HUES48 (cell line): ENCODE data around the gene FFAR1.
"Not testable (repeated sequence)": the region's sequence is repeated elsewhere in the genome, so short reads cannot be mapped to it uniquely, and the experiment has no call there.

ENCODE experiments used
- H3K27ac ChIP-seq: one replicate; pipeline ENCODE4 v1.7.0; 2013; ENCODE audit warnings: low read depth, low read length, inconsistent platforms
- H3K27me3 ChIP-seq: 2 replicates; pipeline ENCODE4 v1.6.1; 2013; ENCODE audit warnings: mild to moderate bottlenecking, low read length; ENCODE audit not compliant: control insufficient read depth, insufficient read depth
- H3K36me3 ChIP-seq: 2 replicates; pipeline ENCODE4 v1.6.1; 2013; ENCODE audit warnings: low read length; ENCODE audit not compliant: control insufficient read depth, insufficient read depth
- H3K4me1 ChIP-seq: 2 replicates; pipeline ENCODE4 v1.6.1; 2013; ENCODE audit warnings: mild to moderate bottlenecking, low read length; ENCODE audit not compliant: control insufficient read depth, insufficient read depth
- H3K4me3 ChIP-seq: 2 replicates; pipeline ENCODE4 v1.5.1; 2013; ENCODE audit warnings: mild to moderate bottlenecking, low read depth, low read length
- H3K9ac ChIP-seq: 2 replicates; pipeline ENCODE4 v1.6.1; 2013; ENCODE audit warnings: mild to moderate bottlenecking, low read depth, low read length, moderate library complexity
- H3K9me3 ChIP-seq: 2 replicates; pipeline ENCODE4 v1.6.1; 2013; ENCODE audit warnings: low read length; ENCODE audit not compliant: control insufficient read depth, insufficient read depth

The FFAR1 gene

DNA sequence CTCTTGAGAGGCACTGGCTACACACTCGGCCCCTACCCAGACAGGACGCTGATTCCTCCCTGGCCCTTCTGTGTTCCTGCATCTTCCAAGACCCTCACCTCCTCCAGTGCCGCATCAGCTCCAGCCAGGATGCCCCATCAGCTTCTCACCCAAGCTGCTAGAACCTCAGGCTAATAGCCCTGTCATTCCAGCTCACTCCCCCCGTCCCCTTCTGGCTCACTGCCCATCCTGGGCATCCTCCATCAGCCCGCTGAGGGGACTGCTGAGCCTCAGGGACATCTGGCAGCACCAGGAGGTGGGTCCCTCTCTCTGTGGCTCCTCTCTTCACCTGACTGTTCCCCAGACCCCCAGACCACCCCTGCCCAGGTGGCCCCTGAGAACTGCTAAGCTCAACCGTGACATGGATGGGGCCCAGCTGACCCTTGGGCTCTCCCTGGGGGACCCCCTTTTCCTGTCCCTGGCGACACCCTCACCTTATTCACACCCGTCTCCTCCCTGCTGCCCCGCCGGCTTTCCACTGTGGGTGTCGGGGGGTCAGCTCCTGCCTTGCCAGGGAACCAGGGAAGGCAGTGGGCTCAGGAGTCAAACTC is 15.4 kb downstream of the FFAR1 start:
- Histone ChIP-seq H3K36me3 (no peaks in the 10 kb centered on the region), H3K4me3 (no peak overlapping the region)

DNA sequence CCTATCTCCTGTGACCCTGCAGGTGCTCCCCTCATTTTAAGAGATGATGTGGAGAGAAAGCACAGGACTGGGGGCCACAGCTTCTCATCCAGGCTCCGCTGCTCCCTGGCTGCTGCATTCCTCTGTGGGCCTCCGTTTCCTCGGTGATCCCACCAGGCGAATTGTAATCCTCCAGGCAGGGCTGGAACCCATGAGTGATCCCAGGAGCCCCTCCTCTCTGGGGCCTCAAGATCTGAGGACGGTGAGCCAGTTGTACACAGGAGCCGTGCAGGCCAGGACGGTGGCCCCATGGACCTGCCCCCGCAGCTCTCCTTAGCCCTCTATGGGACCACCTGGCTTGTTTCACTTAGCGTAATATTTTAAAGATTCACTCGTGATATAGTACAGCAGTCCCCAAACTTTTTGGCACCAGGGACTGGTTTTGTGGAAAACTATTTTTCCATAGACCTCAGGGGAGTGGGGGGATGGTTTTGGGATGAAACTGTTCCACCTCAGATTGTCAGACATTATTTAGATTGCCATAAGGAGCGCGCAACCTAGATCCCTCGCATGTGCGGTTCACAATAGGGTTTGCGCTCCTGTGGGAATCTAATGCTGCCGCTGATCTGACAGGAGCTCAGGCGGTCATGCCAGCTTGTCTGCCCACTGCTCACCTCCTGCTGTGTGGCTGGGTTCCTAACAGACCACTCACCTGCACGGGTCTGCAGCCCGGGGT is 16.2 kb downstream of the FFAR1 start:
- no peaks in the 10 kb centered on the region for H3K36me3 ChIP-seq
- H3K9me3 ChIP-seq = no peaks in the 10 kb centered on the region
- no peak overlapping the region for H3K27ac ChIP-seq
- H3K4me1 ChIP-seq = no peaks in the 10 kb centered on the region
- H3K27me3 ChIP-seq = no peaks in the 10 kb centered on the region
- no peak overlapping the region for H3K4me3 ChIP-seq
- H3K9ac ChIP-seq = no peak overlapping the region

More for the DNA sequence above, 15.4 kb downstream of the FFAR1 start:
- no peak overlapping the region for H3K9ac ChIP-seq
- no peaks in the 10 kb centered on the region for H3K9me3 ChIP-seq
- no peaks in the 10 kb centered on the region for H3K27me3 ChIP-seq
- H3K4me1 ChIP-seq = 0 out of 2 replicates have a peak, but pooled peaks cover 2% of the 10 kb centered on the region
- H3K27ac ChIP-seq = no peak overlapping the region

DNA sequence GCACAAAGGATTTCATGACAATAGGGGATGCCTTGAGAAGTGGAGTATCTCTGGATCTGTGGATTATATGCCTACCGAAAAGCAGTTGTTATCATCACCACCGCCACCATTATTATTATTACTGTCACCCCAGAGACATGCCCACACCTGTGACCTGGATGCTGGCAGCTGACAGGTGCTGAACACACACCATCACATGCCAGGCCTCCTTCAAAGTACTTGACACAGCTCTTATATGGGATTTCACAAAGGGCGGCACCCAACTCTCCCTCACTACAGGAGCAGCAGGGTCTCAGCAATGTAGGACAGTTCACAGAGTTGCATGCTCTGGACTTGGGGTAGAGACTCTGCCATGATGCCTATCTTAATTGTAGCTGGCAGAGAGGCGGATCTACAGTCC is 17.6 kb downstream of the FFAR1 start:
- Histone ChIP-seq H3K27me3 (no peaks in the 10 kb centered on the region), H3K4me3 (no peak overlapping the region), H3K27ac (no peak overlapping the region), H3K36me3 (no peaks in the 10 kb centered on the region), H3K4me1 (no peaks in the 10 kb centered on the region), H3K9ac (no peak overlapping the region), H3K9me3 (no peaks in the 10 kb centered on the region)

DNA sequence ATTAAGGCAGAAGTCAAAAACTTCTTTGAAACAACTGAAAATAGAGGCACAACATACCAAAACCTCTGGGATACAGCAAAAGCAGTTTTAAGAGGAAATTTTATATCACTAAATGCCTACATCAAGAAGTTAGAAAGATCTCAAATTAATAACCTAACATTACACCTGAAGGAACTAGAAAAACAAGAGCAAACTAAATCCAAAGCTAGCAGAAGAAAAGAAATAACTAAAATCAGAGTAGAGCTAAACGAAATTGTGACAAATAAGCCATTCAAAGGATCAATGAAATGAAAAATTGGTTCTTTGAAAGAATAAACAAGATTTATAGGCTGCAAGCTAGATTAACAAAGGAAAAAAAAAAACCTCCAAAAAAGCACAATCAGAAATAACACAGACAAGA is 20.7 kb downstream of the FFAR1 start:
- H3K9ac ChIP-seq = no peak overlapping the region
- H3K9me3 ChIP-seq = no peaks in the 10 kb centered on the region
- H3K27me3 ChIP-seq = no peaks in the 10 kb centered on the region
- H3K4me1 ChIP-seq = no peaks in the 10 kb centered on the region
- no peaks in the 10 kb centered on the region for H3K36me3 ChIP-seq
- no peak overlapping the region for H3K4me3 ChIP-seq
- no peak overlapping the region for H3K27ac ChIP-seq

GRCh38 chr19:35369522-35369921 is 21.8 kb downstream of the FFAR1 start:
- Histone ChIP-seq H3K36me3 (no peaks in the 10 kb centered on the region), H3K27ac (no peak overlapping the region), H3K9me3 (no peaks in the 10 kb centered on the region), H3K4me1 (no peaks in the 10 kb centered on the region), H3K9ac (no peak overlapping the region), H3K4me3 (no peak overlapping the region), H3K27me3 (no peaks in the 10 kb centered on the region)

DNA sequence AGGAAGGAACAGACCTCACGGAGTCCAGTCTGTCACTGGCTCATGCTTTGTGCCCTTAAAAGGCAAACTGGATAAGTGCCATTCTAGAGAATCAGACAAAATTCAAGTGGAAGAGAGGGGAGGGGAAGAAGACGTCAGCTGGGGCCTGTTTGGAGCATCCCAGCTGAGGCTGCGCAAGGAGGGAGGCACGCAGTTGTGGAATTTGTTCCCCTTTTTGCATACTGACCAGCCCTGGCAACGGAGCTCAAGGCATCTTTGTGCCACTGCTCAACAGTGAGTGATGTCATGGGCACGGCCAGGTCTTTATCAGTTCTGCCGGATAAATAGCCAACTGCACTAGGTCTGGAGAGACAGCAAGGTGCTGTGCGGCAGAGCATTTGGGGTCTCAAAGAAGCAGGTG is 23.0 kb downstream of the FFAR1 start, which contains the start of gene GPR42:
TSS of gene GPR42 (plus strand) at position 347 of the 400 bp plus-strand sequence. CDS start 292 bp downstream, outside the sequence.
- H3K36me3 ChIP-seq = no peaks in the 10 kb centered on the region
- H3K27me3 ChIP-seq = no peaks in the 10 kb centered on the region
- no peak within 1 kb of the TSS for H3K9ac ChIP-seq
- H3K4me1 ChIP-seq = no peaks in the 10 kb centered on the region
- H3K9me3 ChIP-seq = no peaks in the 10 kb centered on the region
- no peak within 1 kb of the TSS for H3K4me3 ChIP-seq
- H3K27ac ChIP-seq = no peak within 1 kb of the TSS

DNA sequence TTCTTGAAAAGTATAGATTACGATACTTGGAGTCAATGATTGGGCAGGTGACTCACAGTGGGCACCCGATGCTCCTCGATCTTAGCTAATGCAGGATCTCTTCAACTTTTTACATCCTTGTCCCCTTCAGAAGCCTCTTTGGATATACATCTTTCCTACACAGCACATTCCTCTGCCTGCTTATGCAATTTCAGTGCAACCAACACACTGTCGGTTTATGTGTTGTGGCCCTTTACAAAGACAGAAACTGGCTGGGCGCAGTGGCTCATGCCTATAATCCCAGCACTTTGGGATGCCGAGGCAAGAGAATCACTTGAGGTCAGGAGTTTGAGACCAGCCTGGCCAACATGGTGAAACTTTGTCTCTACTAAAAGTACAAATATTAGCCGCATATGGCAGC is 25.8 kb downstream of the FFAR1 start:
- Histone ChIP-seq H3K27ac (no peak overlapping the region), H3K4me3 (no peak overlapping the region), H3K27me3 (no peaks in the 10 kb centered on the region), H3K36me3 (no peaks in the 10 kb centered on the region), H3K9me3 (no peaks in the 10 kb centered on the region), H3K9ac (no peak overlapping the region), H3K4me1 (no peaks in the 10 kb centered on the region)

GRCh38 chr19:35374031-35374430 is 26.3 kb downstream of the FFAR1 start:
- H3K4me1 ChIP-seq, H3K9me3 ChIP-seq, H3K27me3 ChIP-seq, H3K36me3 ChIP-seq, H3K9ac ChIP-seq, H3K27ac ChIP-seq, H3K4me3 ChIP-seq: not testable (repeated sequence)

- Histone ChIP-seq H3K36me3 (no peaks in the 10 kb centered on the region), H3K4me3 (no peak overlapping the region), H3K27me3 (no peaks in the 10 kb centered on the region), H3K9ac (no peak overlapping the region), H3K27ac (no peak overlapping the region), H3K9me3 (peaks cover 3% of the 10 kb centered on the region; the same call in 1 of the 2 replicates), H3K4me1 (no peaks in the 10 kb centered on the region)
Measured at GRCh38 chr19:35375505-35376307, 28.0 kb downstream of the FFAR1 start.

DNA sequence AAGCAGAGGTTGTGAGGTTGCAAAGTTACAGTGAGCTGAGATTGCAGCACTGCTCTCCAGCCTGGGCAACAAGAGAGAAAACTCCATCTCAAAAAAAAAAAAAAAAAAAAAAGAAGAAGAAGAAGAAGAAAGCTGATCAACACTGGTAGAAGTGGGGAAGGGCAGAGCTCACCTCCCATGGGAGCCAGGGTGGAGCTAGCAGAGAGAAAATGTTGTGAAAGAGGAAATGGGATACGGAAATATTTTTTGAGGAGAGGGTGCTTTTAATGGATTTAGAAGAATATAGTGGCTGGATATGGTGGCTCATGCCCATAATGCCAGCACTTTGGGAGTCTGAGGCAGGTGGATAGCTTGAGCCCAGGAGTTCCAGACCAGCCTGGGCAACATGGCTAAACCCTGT is 30.0 kb downstream of the FFAR1 start:
- Histone ChIP-seq H3K4me1 (no peaks in the 10 kb centered on the region), H3K4me3 (no peak overlapping the region), H3K36me3 (no peaks in the 10 kb centered on the region), H3K9ac (no peak overlapping the region), H3K27ac (no peak overlapping the region), H3K27me3 (no peaks in the 10 kb centered on the region), H3K9me3 (peaks cover 3% of the 10 kb centered on the region)

GRCh38 chr19:35378356-35378755 is 30.7 kb downstream of the FFAR1 start:
- Histone ChIP-seq H3K9me3 (peaks cover 6% of the 10 kb centered on the region), H3K36me3 (no peaks in the 10 kb centered on the region), H3K9ac (no peak overlapping the region), H3K27me3 (no peaks in the 10 kb centered on the region), H3K4me3 (no peak overlapping the region), H3K27ac (no peak overlapping the region), H3K4me1 (no peaks in the 10 kb centered on the region)
